ENCODE results near the gene POLD4.
"Not testable (repeated sequence)": the region's sequence is repeated elsewhere in the genome, so short reads cannot be mapped to it uniquely, and the experiment has no call there.

The POLD4 gene

GRCh38 chr11:67352546-67353316 lies 615 bp downstream of the POLD4 start:
- no peak for DNase-seq

GRCh38 chr11:67351275-67352005 lies 1.9 kb downstream of the POLD4 start:
- DNase-seq, result peak in 7 of 14 donors; percentile 22 to 55 (median 40)

GRCh38 chr11:67349928-67350465 lies 3.3 kb downstream of the POLD4 start:
- DNase-seq, result no peak

GRCh38 chr11:67349457-67349856 lies 3.9 kb downstream of the POLD4 start:
- no peak for DNase-seq

- DNase-seq, result no peak
Observed at GRCh38 chr11:67349036-67349435, 4.3 kb downstream of the POLD4 start.

GRCh38 chr11:67347964-67348749 lies 5.2 kb downstream of the POLD4 start:
- DNase-seq, result no peak

- DNase-seq, result no peak
Observed at GRCh38 chr11:67345920-67346819, 7.2 kb downstream of the POLD4 start.

GRCh38 chr11:67345247-67345919 lies 8.0 kb downstream of the POLD4 start:
- no peak for DNase-seq

- DNase-seq, result no peak
Observed at GRCh38 chr11:67344264-67344663, 9.1 kb downstream of the POLD4 start.

GRCh38 chr11:67337257-67337656 lies 16.1 kb downstream of the POLD4 start:
- no peak for DNase-seq

- DNase-seq, result no peak
Observed at GRCh38 chr11:67332081-67332691, 21.2 kb downstream of the POLD4 start.

- DNase-seq, result no peak
Observed at GRCh38 chr11:67323526-67323925, 29.8 kb downstream of the POLD4 start.

GRCh38 chr11:67322049-67322448 lies 31.3 kb downstream of the POLD4 start:
- DNase-seq, result no peak

- DNase-seq, result no peak
Observed at GRCh38 chr11:67321313-67321871, 32.0 kb downstream of the POLD4 start.

GRCh38 chr11:67320691-67321090 lies 32.7 kb downstream of the POLD4 start:
- DNase-seq, result no peak

- no peak for DNase-seq
Observed at GRCh38 chr11:67320011-67320410, 33.3 kb downstream of the POLD4 start.

- DNase-seq, result not testable (repeated sequence)
Observed at GRCh38 chr11:67318876-67319275, 34.5 kb downstream of the POLD4 start.

GRCh38 chr11:67317888-67318555 lies 35.3 kb downstream of the POLD4 start:
- DNase-seq, result no peak

- peak; percentile 91 to 99 (median 96) for DNase-seq
Observed at GRCh38 chr11:67317205-67317887, 36.0 kb downstream of the POLD4 start.
